ENCODE results near the gene RBM17. TPM values are rescaled to one million over a fixed set of nuclear protein-coding genes. Genes with fewer than 3 reads are reported as not detected.

The RBM17 gene
- total and polyA plus RNA-seq, 2 of the 13 experiments (the other 11 are each of a cell fraction or from before 2014, with no cell fraction given) = 30.7 to 77.5 TPM

- peak; percentile 18 for DNase-seq (ENCODE audit: low spot score)
- Histone ChIP-seq H3K4me1 (ENCODE audit: insufficient read depth, low read length) (peaks cover 40% of the 10 kb centered on the region), H3K27me3 (ENCODE audit: control insufficient read depth in 1 of 2, insufficient read depth in 2 of 2, low read length in 2 of 2) (peaks cover 0 to 34% of the 10 kb centered on the region in 2 experiments; a peak in 4 of 5 replicates), H2AFZ (ENCODE audit: low read length) (no peak overlapping the region), H3K9ac (ENCODE audit: insufficient read depth, low read depth, low read length) (no peak overlapping the region), H3K4me3 (replicated peaks in 1 of 3; ENCODE audit: insufficient read depth in 1 of 3, low read depth in 2 of 3, low read length in 3 of 3) (peak overlapping the region in 1 of 3 experiments; percentile 41; a peak in 2 of 6 replicates), H3K79me2 (ENCODE audit: insufficient read depth, low read length) (no peaks in the 10 kb centered on the region), H3K27ac (ENCODE audit: extremely low read length, insufficient read depth, low read length) (no peak overlapping the region), H3K36me3 (replicated peaks in 1 of 2; ENCODE audit: control insufficient read depth in 1 of 2, insufficient read depth in 2 of 2, low read length in 2 of 2) (no peaks in the 10 kb centered on the region), H3K4me2 (ENCODE audit: low read depth, low read length) (peak overlapping the region; percentile 66), H3K9me3 (ENCODE audit: low read length) (no peaks in the 10 kb centered on the region), H4K20me1 (ENCODE audit: insufficient read depth, low read length) (no peaks in the 10 kb centered on the region; the same call in 1 of the 2 replicates)
- peak; percentile 75 for ATAC-seq
- WGBS (ENCODE audit: low lambda C conversion rate) = 0% methylated on average over 8 of the region's 11 CpGs
- in situ Hi-C loops (cut with HindIII; ENCODE audit: extremely low pct_ligation_motif_present, low pct_unique_long_range_greater_than_20kb) (no loop called here), intact Hi-C loops (cut with micrococcal nuclease; ENCODE audit: unreplicated experiment) (no loop called here)
- POLR2A ChIA-PET = no interaction called here
- BruUV-seq (replicated peaks) = no TSS peak
- CTCF ChIA-PET (ENCODE audit: low intra/inter-chr PET ratio, low total read pairs) = no interaction called here
- no peak for FAIRE-seq
- TF ChIP-seq SCMH1 (CRISPR knock-in tag; IDR thresholded peaks at IDR 0.05; ENCODE audit: borderline replicate concordance) = no peak
- no peak for TF ChIP-seq SMYD3 (CRISPR knock-in tag; IDR thresholded peaks at IDR 0.05)
- no peak for TF ChIP-seq MXD4 (CRISPR knock-in tag; IDR thresholded peaks at IDR 0.05)
- TF ChIP-seq REL (CRISPR knock-in tag; conservative IDR thresholded peaks at IDR 0.05) = no peak
- TF ChIP-seq ZNF3 (CRISPR knock-in tag; IDR thresholded peaks at IDR 0.05) = no peak
- no peak for TF ChIP-seq ZNF383 (CRISPR knock-in tag; IDR thresholded peaks at IDR 0.05; ENCODE audit: borderline replicate concordance)
- TF ChIP-seq, protein P1, sequence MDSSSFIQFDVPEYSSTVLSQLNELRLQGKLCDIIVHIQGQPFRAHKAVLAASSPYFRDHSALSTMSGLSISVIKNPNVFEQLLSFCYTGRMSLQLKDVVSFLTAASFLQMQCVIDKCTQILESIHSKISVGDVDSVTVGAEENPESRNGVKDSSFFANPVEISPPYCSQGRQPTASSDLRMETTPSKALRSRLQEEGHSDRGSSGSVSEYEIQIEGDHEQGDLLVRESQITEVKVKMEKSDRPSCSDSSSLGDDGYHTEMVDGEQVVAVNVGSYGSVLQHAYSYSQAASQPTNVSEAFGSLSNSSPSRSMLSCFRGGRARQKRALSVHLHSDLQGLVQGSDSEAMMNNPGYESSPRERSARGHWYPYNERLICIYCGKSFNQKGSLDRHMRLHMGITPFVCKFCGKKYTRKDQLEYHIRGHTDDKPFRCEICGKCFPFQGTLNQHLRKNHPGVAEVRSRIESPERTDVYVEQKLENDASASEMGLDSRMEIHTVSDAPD (CRISPR knock-in tag; IDR thresholded peaks at IDR 0.05) = no peak
- TF ChIP-seq, protein P2, sequence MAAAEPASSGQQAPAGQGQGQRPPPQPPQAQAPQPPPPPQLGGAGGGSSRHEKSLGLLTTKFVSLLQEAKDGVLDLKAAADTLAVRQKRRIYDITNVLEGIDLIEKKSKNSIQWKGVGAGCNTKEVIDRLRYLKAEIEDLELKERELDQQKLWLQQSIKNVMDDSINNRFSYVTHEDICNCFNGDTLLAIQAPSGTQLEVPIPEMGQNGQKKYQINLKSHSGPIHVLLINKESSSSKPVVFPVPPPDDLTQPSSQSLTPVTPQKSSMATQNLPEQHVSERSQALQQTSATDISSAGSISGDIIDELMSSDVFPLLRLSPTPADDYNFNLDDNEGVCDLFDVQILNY (CRISPR knock-in tag; conservative IDR thresholded peaks at IDR 0.05) = no peak
- peak; percentile 25 for TF ChIP-seq HNF4A (CRISPR knock-in tag; IDR thresholded peaks at IDR 0.05)
- TF ChIP-seq GABPA (IDR thresholded peaks at IDR 0.05; ENCODE audit: low read depth, low read length) = no peak
- no peak for TF ChIP-seq GABPA (CRISPR knock-in tag; IDR thresholded peaks at IDR 0.05; ENCODE audit: low read depth)
- TF ChIP-seq IRF1 (CRISPR knock-in tag; IDR thresholded peaks at IDR 0.05; ENCODE audit: low read depth) = no peak
- no peak for TF ChIP-seq CENPBD1 (CRISPR knock-in tag; IDR thresholded peaks at IDR 0.05; ENCODE audit: borderline replicate concordance, low read depth)
- TF ChIP-seq, protein P3, sequence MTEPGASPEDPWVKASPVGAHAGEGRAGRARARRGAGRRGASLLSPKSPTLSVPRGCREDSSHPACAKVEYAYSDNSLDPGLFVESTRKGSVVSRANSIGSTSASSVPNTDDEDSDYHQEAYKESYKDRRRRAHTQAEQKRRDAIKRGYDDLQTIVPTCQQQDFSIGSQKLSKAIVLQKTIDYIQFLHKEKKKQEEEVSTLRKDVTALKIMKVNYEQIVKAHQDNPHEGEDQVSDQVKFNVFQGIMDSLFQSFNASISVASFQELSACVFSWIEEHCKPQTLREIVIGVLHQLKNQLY (CRISPR knock-in tag; IDR thresholded peaks at IDR 0.05) = no peak
- no peak for TF ChIP-seq ZEB1 (IDR thresholded peaks at IDR 0.05; ENCODE audit: insufficient replicate concordance, low read depth)
- no peak for TF ChIP-seq ZNF563 (CRISPR knock-in tag; IDR thresholded peaks at IDR 0.05)
- peak; percentile 52; the same call in 1 of the 2 replicates for TF ChIP-seq ZNF292 (CRISPR knock-in tag; IDR thresholded peaks at IDR 0.05; ENCODE audit: borderline replicate concordance, low read depth)
- no peak for TF ChIP-seq PATZ1 (CRISPR knock-in tag; IDR thresholded peaks at IDR 0.05)
- 0 out of 2 replicates have a peak, but pooled peaks have one; percentile 22 for TF ChIP-seq ZNF501 (CRISPR knock-in tag; IDR thresholded peaks at IDR 0.05)
- no peak for TF ChIP-seq ZNF776 (CRISPR knock-in tag; IDR thresholded peaks at IDR 0.05)
- no peak for TF ChIP-seq CENPX (CRISPR knock-in tag; IDR thresholded peaks at IDR 0.05)
Measured at GRCh38 chr10:6146921-6147320, 58.1 kb downstream of the RBM17 start.

Data from HepG2 (cell line).